Left forelimb (tissue), 1 donor: ENCODE data around the gene OR2F1.

ENCODE experiments used
- DNase-seq: peaks from one replicate; pipeline ENCODE4 v3.0.0-alpha.2; 2018; ENCODE audit warnings: low spot score

The OR2F1 gene

GRCh38 chr7:143954135-143954534 lies 509 bp upstream of the OR2F1 start:
- DNase-seq, result no peak

GRCh38 chr7:143958781-143959180 lies 4.1 kb downstream of the OR2F1 start:
- DNase-seq, result no peak

GRCh38 chr7:143960813-143961610 lies 6.4 kb downstream of the OR2F1 start:
- DNase-seq, result no peak

- no peak for DNase-seq
These were observed 10.6 kb downstream of the OR2F1 start for GRCh38 chr7:143965280-143965679.

- no peak for DNase-seq
These were observed 12.8 kb downstream of the OR2F1 start for GRCh38 chr7:143967398-143967797.

GRCh38 chr7:143973870-143974416 lies 19.3 kb downstream of the OR2F1 start:
- DNase-seq, result no peak

GRCh38 chr7:143974459-143974858 lies 19.8 kb downstream of the OR2F1 start:
- DNase-seq, result no peak

GRCh38 chr7:143975617-143976016 lies 21.0 kb downstream of the OR2F1 start:
- no peak for DNase-seq

GRCh38 chr7:143978585-143978984 lies 23.9 kb downstream of the OR2F1 start:
- DNase-seq, result no peak

GRCh38 chr7:143979359-143979758 lies 24.7 kb downstream of the OR2F1 start:
- DNase-seq, result no peak

GRCh38 chr7:143979998-143980397 lies 25.4 kb downstream of the OR2F1 start:
- no peak for DNase-seq

- DNase-seq, result no peak
These were observed 26.3 kb downstream of the OR2F1 start for GRCh38 chr7:143980746-143981510.

GRCh38 chr7:143983960-143984359 lies 29.3 kb downstream of the OR2F1 start:
- no peak for DNase-seq

- no peak for DNase-seq
These were observed 32.9 kb downstream of the OR2F1 start for GRCh38 chr7:143987513-143987912.

GRCh38 chr7:143988976-143989745 lies 34.5 kb downstream of the OR2F1 start:
- DNase-seq, result no peak

- DNase-seq, result no peak
These were observed 38.0 kb downstream of the OR2F1 start for GRCh38 chr7:143992670-143993069.

- DNase-seq, result no peak
These were observed 39.3 kb downstream of the OR2F1 start for GRCh38 chr7:143993924-143994323.

GRCh38 chr7:144000020-144000419 lies 45.4 kb downstream of the OR2F1 start, which contains the start of gene OR6B1:
TSS of gene OR6B1 (plus strand) at chr7:144000320. CDS start at chr7:144003997, 3,677 bp downstream.
- no peak for DNase-seq

- no peak for DNase-seq
These were observed 46.9 kb downstream of the OR2F1 start for GRCh38 chr7:144001543-144001942.

GRCh38 chr7:144004703-144005102 lies 50.1 kb downstream of the OR2F1 start:
- no peak for DNase-seq

- DNase-seq, result no peak
These were observed 51.5 kb downstream of the OR2F1 start for GRCh38 chr7:144006029-144006691.

GRCh38 chr7:144006692-144007042 lies 52.0 kb downstream of the OR2F1 start:
- DNase-seq, result no peak
